ENCODE measurements around the gene NCEH1. TPM values are rescaled to one million over a fixed set of nuclear protein-coding genes. Genes with fewer than 3 reads are reported as not detected.

The NCEH1 gene
- total and polyA plus RNA-seq, 9 of the 15 experiments (the other 6 are each of a cell fraction or from before 2014, with no cell fraction given) = 1.3 to 5.0 (median 2.8) TPM

DNA sequence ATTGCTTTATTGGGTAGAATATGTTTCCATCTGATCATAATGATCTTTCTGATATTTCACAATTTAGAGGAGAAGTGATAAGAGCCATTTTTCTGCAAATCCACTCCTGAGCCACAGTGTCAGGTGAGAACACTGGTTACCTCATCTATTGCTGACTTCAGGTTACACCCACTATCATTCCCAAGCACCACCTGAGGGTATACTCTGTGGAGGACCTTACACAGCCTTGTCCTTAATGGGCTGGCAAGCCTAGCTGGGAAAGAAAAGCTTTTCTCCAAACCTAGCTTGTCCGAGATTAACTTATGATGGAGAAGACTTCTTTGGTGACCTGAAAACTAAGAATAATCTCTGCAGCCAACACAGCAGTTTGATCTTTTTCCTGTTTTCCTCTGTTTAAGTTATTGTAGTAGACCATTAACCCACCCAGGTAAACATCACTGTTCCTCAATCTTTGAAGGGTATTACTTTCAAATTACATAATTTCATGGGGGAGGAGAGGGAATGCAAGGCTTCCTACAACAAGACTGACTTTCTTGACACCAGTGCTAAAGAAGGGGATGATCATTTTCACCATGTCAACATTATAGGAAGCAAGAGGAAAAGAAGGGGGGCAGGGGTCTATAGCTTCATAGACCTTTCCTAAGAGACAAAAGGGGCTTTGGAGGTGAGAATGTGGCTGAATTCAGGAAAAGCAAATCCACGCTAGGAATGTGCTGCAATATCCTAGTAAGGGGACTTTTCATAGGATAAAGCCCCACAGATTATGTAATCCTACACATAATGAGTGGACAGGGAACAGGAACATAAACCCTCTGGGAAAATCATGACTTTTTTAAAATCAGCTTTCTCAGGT, 1.7 kb downstream of the NCEH1 start:
- Histone ChIP-seq H3K9me1 (ENCODE audit: control insufficient read depth, insufficient read depth, low read length) (no peaks in the 10 kb centered on the region), H3K36me3 (ENCODE audit: control insufficient read depth, insufficient read depth, low read length) (no peaks in the 10 kb centered on the region), H3K79me2 (ENCODE audit: control insufficient read depth, insufficient read depth, low read length) (peaks cover 6% of the 10 kb centered on the region; the same call in 2 of the 3 replicates), H3K4me3 (no peak overlapping the region), H3K9ac (ENCODE audit: insufficient read depth in 1 of 2, low read depth in 2 of 2, low read length in 2 of 2) (no peak overlapping the region), H3K4me1 (replicated peaks in 1 of 2; ENCODE audit: control insufficient read depth in 2 of 2, insufficient read depth in 2 of 2, low read length in 2 of 2) (peaks cover 4 to 10% of the 10 kb centered on the region in 2 experiments; a peak in 4 of 5 replicates), H3K27ac (ENCODE audit: extremely low read depth, low read depth, low read length) (no peak overlapping the region), H3K27me3 (ENCODE audit: control insufficient read depth in 2 of 2, insufficient read depth in 2 of 2, low read length in 2 of 2) (no peaks in the 10 kb centered on the region), H3K4me2 (ENCODE audit: insufficient read depth, low read length) (no peak overlapping the region), H2AFZ (ENCODE audit: low read depth, low read length) (no peak overlapping the region), H4K20me1 (replicated peaks; ENCODE audit: control insufficient read depth, insufficient read depth, low read length) (no peaks in the 10 kb centered on the region), H3K9me3 (replicated peaks; ENCODE audit: control insufficient read depth, insufficient read depth, low read depth, low read length) (no peaks in the 10 kb centered on the region)
- FAIRE-seq (no peak), ATAC-seq (no peak), DNase-seq (ENCODE audit: extremely low read depth in 1 of 4, low spot score in 3 of 4) (no peak)
- CTCF ChIA-PET (ENCODE audit: low intra/inter-chr PET ratio) = no interaction called here
- 86% methylated on average over 2 of the region's 2 CpGs for WGBS (ENCODE audit: insufficient coverage, low coverage, missing lambda C conversion rate)
- TF ChIP-seq ZNF696 (CRISPR knock-in tag; conservative IDR thresholded peaks at IDR 0.05) (no peak), HNRNPK (IDR thresholded peaks at IDR 0.05; ENCODE audit: low read depth, low read length, poor library complexity, severe bottlenecking) (no peak), RBM15 (IDR thresholded peaks at IDR 0.05; ENCODE audit: insufficient read depth, low read length) (no peak)
- TF ChIP-seq, protein P1, sequence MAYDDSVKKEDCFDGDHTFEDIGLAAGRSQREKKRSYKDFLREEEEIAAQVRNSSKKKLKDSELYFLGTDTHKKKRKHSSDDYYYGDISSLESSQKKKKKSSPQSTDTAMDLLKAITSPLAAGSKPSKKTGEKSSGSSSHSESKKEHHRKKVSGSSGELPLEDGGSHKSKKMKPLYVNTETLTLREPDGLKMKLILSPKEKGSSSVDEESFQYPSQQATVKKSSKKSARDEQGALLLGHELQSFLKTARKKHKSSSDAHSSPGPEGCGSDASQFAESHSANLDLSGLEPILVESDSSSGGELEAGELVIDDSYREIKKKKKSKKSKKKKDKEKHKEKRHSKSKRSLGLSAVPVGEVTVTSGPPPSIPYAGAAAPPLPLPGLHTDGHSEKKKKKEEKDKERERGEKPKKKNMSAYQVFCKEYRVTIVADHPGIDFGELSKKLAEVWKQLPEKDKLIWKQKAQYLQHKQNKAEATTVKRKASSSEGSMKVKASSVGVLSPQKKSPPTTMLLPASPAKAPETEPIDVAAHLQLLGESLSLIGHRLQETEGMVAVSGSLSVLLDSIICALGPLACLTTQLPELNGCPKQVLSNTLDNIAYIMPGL (CRISPR knock-in tag; IDR thresholded peaks at IDR 0.05) = no peak
- TF ChIP-seq, protein P2, sequence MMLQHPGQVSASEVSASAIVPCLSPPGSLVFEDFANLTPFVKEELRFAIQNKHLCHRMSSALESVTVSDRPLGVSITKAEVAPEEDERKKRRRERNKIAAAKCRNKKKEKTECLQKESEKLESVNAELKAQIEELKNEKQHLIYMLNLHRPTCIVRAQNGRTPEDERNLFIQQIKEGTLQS (IDR thresholded peaks at IDR 0.05) = no peak
- TF ChIP-seq, protein P2 (CRISPR knock-in tag; conservative IDR thresholded peaks at IDR 0.05) = no peak
- TF ChIP-seq, protein P3, sequence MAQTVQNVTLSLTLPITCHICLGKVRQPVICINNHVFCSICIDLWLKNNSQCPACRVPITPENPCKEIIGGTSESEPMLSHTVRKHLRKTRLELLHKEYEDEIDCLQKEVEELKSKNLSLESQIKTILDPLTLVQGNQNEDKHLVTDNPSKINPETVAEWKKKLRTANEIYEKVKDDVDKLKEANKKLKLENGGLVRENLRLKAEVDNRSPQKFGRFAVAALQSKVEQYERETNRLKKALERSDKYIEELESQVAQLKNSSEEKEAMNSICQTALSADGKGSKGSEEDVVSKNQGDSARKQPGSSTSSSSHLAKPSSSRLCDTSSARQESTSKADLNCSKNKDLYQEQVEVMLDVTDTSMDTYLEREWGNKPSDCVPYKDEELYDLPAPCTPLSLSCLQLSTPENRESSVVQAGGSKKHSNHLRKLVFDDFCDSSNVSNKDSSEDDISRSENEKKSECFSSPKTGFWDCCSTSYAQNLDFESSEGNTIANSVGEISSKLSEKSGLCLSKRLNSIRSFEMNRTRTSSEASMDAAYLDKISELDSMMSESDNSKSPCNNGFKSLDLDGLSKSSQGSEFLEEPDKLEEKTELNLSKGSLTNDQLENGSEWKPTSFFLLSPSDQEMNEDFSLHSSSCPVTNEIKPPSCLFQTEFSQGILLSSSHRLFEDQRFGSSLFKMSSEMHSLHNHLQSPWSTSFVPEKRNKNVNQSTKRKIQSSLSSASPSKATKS (CRISPR knock-in tag; IDR thresholded peaks at IDR 0.05) = no peak
- intact Hi-C loops (cut with micrococcal nuclease) = no loop called here
- no TSS peak for BruUV-seq (replicated peaks)
- in situ Hi-C loops (cut with MboI) = no loop called here
- POLR2A ChIA-PET = interaction anchor here (1.2 to 1.7 kb wide), 3 partner anchors 9 to 41 kb away, joined by 4 to 5 read pairs (median 4); partner anchors contain the start of gene ECT2
